ENCODE measurements around the gene ISL2.
"Not testable (repeated sequence)": the region's sequence is repeated elsewhere in the genome, so short reads cannot be mapped to it uniquely, and the experiment has no call there.

The ISL2 gene

DNA sequence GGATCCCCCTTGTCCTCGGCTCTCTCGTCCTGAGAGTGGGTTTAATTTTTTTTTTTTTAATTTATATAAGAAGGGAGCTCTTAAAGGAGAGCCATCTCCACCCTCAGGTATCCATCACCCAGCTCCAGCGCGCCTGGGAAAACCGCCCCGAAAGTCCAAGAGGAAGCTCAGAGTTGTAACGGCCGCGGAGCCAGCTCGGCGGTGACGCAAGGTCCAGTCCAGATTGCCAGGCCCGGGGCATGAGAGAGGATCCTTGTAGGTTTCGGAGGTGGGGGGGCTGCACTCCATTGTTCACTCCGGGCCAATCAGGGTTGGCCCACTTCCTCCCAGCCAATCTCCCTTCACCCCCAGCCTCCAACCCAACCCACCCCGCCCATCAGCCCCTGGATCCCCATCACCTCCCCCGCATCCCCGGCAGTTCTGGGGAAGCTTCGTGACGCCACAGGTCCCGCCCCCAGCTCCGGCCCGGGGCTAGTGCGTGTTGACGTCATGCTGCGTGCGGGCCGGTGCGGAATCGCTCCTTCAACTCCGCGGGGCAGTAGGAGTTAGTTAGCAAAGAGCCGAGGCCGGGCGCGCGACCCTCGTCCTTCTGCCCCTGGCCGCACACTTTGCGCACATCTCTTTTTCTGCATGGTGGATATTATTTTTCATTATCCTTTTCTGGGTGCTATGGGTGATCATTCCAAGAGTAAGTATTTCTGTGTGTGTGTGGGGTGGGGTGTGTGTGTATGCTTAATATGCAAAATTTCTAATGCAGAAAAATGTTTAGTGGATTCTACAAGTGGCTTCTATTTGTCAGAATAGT is at the start of gene ISL2:
TSS of gene ISL2 (plus strand) at position 520 of the 805 bp plus-strand sequence. CDS start at position 631, 111 bp downstream.
- Histone ChIP-seq H4K20me1 (ENCODE audit: insufficient read depth, low read length, poor library complexity, severe bottlenecking) (no peaks in the 10 kb centered on the region), H3K36me3 (ENCODE audit: insufficient read depth, low read length) (no peaks in the 10 kb centered on the region), H3K4me3 (ENCODE audit: low read length, poor library complexity, severe bottlenecking) (no peak within 1 kb of the TSS), H3K4me2 (ENCODE audit: low read depth, low read length, poor library complexity, severe bottlenecking) (no peak within 1 kb of the TSS), H3K79me2 (ENCODE audit: insufficient read depth, low read length) (no peaks in the 10 kb centered on the region), H3K4me1 (ENCODE audit: insufficient read depth, low read length, poor library complexity, severe bottlenecking) (no peaks in the 10 kb centered on the region), H3K9me3 (ENCODE audit: insufficient read depth, low read depth, low read length) (no peaks in the 10 kb centered on the region), H2AFZ (ENCODE audit: low read length) (no peak within 1 kb of the TSS), H3K9ac (ENCODE audit: low read depth, low read length, poor library complexity, severe bottlenecking) (no peak within 1 kb of the TSS), H3K9me2 (replicated peaks; ENCODE audit: low read depth, low read length) (no peaks in the 10 kb centered on the region), H3K27me3 (ENCODE audit: insufficient read depth, low read length, poor library complexity, severe bottlenecking) (no peaks in the 10 kb centered on the region), H3F3A (ENCODE audit: low read depth) (no peaks in the 10 kb centered on the region)
- TF ChIP-seq, protein P1, sequence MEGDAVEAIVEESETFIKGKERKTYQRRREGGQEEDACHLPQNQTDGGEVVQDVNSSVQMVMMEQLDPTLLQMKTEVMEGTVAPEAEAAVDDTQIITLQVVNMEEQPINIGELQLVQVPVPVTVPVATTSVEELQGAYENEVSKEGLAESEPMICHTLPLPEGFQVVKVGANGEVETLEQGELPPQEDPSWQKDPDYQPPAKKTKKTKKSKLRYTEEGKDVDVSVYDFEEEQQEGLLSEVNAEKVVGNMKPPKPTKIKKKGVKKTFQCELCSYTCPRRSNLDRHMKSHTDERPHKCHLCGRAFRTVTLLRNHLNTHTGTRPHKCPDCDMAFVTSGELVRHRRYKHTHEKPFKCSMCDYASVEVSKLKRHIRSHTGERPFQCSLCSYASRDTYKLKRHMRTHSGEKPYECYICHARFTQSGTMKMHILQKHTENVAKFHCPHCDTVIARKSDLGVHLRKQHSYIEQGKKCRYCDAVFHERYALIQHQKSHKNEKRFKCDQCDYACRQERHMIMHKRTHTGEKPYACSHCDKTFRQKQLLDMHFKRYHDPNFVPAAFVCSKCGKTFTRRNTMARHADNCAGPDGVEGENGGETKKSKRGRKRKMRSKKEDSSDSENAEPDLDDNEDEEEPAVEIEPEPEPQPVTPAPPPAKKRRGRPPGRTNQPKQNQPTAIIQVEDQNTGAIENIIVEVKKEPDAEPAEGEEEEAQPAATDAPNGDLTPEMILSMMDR (conservative IDR thresholded peaks at IDR 0.05; ENCODE audit: low read length) = no peak
- no peak for TF ChIP-seq EZH2phosphoT487 (IDR thresholded peaks at IDR 0.05; ENCODE audit: borderline replicate concordance)

GRCh38 chr15:76289582-76289981 is 47.0 kb upstream of the ISL2 start:
- Histone ChIP-seq H2AFZ (ENCODE audit: low read length) (no peak overlapping the region), H3K4me3 (ENCODE audit: low read length, poor library complexity, severe bottlenecking) (no peak overlapping the region), H4K20me1 (ENCODE audit: insufficient read depth, low read length, poor library complexity, severe bottlenecking) (peaks cover 25% of the 10 kb centered on the region), H3K27me3 (ENCODE audit: insufficient read depth, low read length, poor library complexity, severe bottlenecking) (no peaks in the 10 kb centered on the region), H3K4me1 (ENCODE audit: insufficient read depth, low read length, poor library complexity, severe bottlenecking) (peaks cover 13% of the 10 kb centered on the region), H3K9me3 (ENCODE audit: insufficient read depth, low read depth, low read length) (no peaks in the 10 kb centered on the region), H3K9me2 (replicated peaks; ENCODE audit: low read depth, low read length) (no peaks in the 10 kb centered on the region), H3K79me2 (ENCODE audit: insufficient read depth, low read length) (peaks cover 63% of the 10 kb centered on the region), H3F3A (ENCODE audit: low read depth) (peaks cover 3% of the 10 kb centered on the region; the same call in 1 of the 2 replicates), H3K4me2 (ENCODE audit: low read depth, low read length, poor library complexity, severe bottlenecking) (no peak overlapping the region), H3K36me3 (ENCODE audit: insufficient read depth, low read length) (peaks cover 63% of the 10 kb centered on the region), H3K9ac (ENCODE audit: low read depth, low read length, poor library complexity, severe bottlenecking) (no peak overlapping the region)
- TF ChIP-seq, protein P1 (conservative IDR thresholded peaks at IDR 0.05; ENCODE audit: low read length) = no peak
- no peak for TF ChIP-seq EZH2phosphoT487 (IDR thresholded peaks at IDR 0.05; ENCODE audit: borderline replicate concordance)

GRCh38 chr15:76293361-76293760 is 43.2 kb upstream of the ISL2 start:
- H3K9me2 ChIP-seq (replicated peaks; ENCODE audit: low read depth, low read length) = no peaks in the 10 kb centered on the region

GRCh38 chr15:76294463-76294862 is 42.1 kb upstream of the ISL2 start:
- not testable (repeated sequence) for H3K9me2 ChIP-seq (replicated peaks; ENCODE audit: low read depth, low read length); H3K9ac ChIP-seq (ENCODE audit: low read depth, low read length, poor library complexity, severe bottlenecking); H3K4me2 ChIP-seq (ENCODE audit: low read depth, low read length, poor library complexity, severe bottlenecking); H3F3A ChIP-seq (ENCODE audit: low read depth); H2AFZ ChIP-seq (ENCODE audit: low read length); H3K9me3 ChIP-seq (ENCODE audit: insufficient read depth, low read depth, low read length); H3K4me3 ChIP-seq (ENCODE audit: low read length, poor library complexity, severe bottlenecking); H3K27me3 ChIP-seq (ENCODE audit: insufficient read depth, low read length, poor library complexity, severe bottlenecking)
- Histone ChIP-seq H3K79me2 (ENCODE audit: insufficient read depth, low read length) (peaks cover 94% of the 10 kb centered on the region), H3K4me1 (ENCODE audit: insufficient read depth, low read length, poor library complexity, severe bottlenecking) (peaks cover 12% of the 10 kb centered on the region), H3K36me3 (ENCODE audit: insufficient read depth, low read length) (peaks cover 24% of the 10 kb centered on the region; the same call in 1 of the 2 replicates), H4K20me1 (ENCODE audit: insufficient read depth, low read length, poor library complexity, severe bottlenecking) (peaks cover 64% of the 10 kb centered on the region)

More at GRCh38 chr15:76293361-76293760, 43.2 kb upstream of the ISL2 start:
- H3K9ac ChIP-seq (ENCODE audit: low read depth, low read length, poor library complexity, severe bottlenecking) = no peak overlapping the region
- peaks cover 32% of the 10 kb centered on the region; the same call in 1 of the 2 replicates for H3K36me3 ChIP-seq (ENCODE audit: insufficient read depth, low read length)
- peaks cover 92% of the 10 kb centered on the region for H3K79me2 ChIP-seq (ENCODE audit: insufficient read depth, low read length)
- no peak overlapping the region for H3K4me3 ChIP-seq (ENCODE audit: low read length, poor library complexity, severe bottlenecking)
- TF ChIP-seq EZH2phosphoT487 (IDR thresholded peaks at IDR 0.05; ENCODE audit: borderline replicate concordance) = no peak
- TF ChIP-seq, protein P1 (conservative IDR thresholded peaks at IDR 0.05; ENCODE audit: low read length) = no peak
- H4K20me1 ChIP-seq (ENCODE audit: insufficient read depth, low read length, poor library complexity, severe bottlenecking) = peaks cover 54% of the 10 kb centered on the region
- no peaks in the 10 kb centered on the region for H3K27me3 ChIP-seq (ENCODE audit: insufficient read depth, low read length, poor library complexity, severe bottlenecking)
- H3K9me3 ChIP-seq (ENCODE audit: insufficient read depth, low read depth, low read length) = no peaks in the 10 kb centered on the region
- no peak overlapping the region for H3K4me2 ChIP-seq (ENCODE audit: low read depth, low read length, poor library complexity, severe bottlenecking)
- peaks cover 1% of the 10 kb centered on the region for H3K4me1 ChIP-seq (ENCODE audit: insufficient read depth, low read length, poor library complexity, severe bottlenecking)
- H2AFZ ChIP-seq (ENCODE audit: low read length) = no peak overlapping the region
- no peaks in the 10 kb centered on the region for H3F3A ChIP-seq (ENCODE audit: low read depth)
